Neural progenitor cell (in vitro differentiated cells): ENCODE measurements around the gene SMU1.

Experiments
- EZH2 ChIP-seq: fragments of 200-600 bp; sonication (generic); IDR thresholded peaks from 2 replicates; pipeline ENCODE4 v1.6.1; 2017; ENCODE audit warnings: antibody characterized with exemption, mild to moderate bottlenecking, moderate library complexity
- EZH2phosphoT487 ChIP-seq: fragments of 200-600 bp; sonication (generic); IDR thresholded peaks from 2 replicates; pipeline ENCODE4 v1.6.1; 2017; ENCODE audit warnings: antibody characterized with exemption
- TF ChIP-seq, protein P1 (sequence below): fragments of 200-600 bp; sonication (generic); IDR thresholded peaks from 2 replicates; pipeline ENCODE4 v1.5.1; 2017; ENCODE audit warnings: antibody characterized with exemption, mild to moderate bottlenecking

DNA sequence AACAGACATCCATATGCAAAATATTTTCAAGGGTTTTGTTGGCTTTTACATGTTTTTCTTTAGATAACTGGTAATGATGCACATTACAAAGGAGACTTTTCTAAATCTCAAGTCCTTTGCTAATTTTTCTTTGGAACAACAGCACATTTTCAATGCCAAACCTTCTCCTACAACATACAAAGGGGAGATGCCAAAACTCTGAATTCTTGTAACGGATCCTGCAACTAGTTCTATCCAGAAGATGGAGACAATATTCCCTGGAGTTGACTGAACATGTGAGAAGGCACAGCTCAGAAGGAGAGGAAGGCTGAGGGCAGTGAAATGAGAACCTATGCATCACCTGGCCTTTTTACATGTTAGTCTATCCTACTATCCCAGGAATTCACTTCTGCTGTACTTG, 30.4 kb downstream of the SMU1 start:
- TF ChIP-seq, protein P1, sequence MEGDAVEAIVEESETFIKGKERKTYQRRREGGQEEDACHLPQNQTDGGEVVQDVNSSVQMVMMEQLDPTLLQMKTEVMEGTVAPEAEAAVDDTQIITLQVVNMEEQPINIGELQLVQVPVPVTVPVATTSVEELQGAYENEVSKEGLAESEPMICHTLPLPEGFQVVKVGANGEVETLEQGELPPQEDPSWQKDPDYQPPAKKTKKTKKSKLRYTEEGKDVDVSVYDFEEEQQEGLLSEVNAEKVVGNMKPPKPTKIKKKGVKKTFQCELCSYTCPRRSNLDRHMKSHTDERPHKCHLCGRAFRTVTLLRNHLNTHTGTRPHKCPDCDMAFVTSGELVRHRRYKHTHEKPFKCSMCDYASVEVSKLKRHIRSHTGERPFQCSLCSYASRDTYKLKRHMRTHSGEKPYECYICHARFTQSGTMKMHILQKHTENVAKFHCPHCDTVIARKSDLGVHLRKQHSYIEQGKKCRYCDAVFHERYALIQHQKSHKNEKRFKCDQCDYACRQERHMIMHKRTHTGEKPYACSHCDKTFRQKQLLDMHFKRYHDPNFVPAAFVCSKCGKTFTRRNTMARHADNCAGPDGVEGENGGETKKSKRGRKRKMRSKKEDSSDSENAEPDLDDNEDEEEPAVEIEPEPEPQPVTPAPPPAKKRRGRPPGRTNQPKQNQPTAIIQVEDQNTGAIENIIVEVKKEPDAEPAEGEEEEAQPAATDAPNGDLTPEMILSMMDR: no peak
- TF ChIP-seq EZH2 (no peak), EZH2phosphoT487 (no peak)
